SIG-M5 (cell line): ENCODE measurements around the gene GNRH2.
"Not testable (repeated sequence)": the region's sequence is repeated elsewhere in the genome, so short reads cannot be mapped to it uniquely, and the experiment has no call there.

ENCODE experiments used
- DNase-seq: peaks from one replicate; lab custom pipeline; 2025; lab: John Stamatoyannopoulos, UW

GNRH2 gene

GRCh38 chr20:3073251-3073643, 29.8 kb downstream of the GNRH2 start:
- DNase-seq: not testable (repeated sequence)

- no peak for DNase-seq
Observed at GRCh38 chr20:3074812-3075211, 31.4 kb downstream of the GNRH2 start.

- DNase-seq: not testable (repeated sequence)
Observed at GRCh38 chr20:3075315-3075714, 31.9 kb downstream of the GNRH2 start.

- no peak for DNase-seq
Observed at GRCh38 chr20:3077618-3078134, 34.3 kb downstream of the GNRH2 start.

GRCh38 chr20:3080939-3081388, 37.5 kb downstream of the GNRH2 start:
- DNase-seq: no peak

GRCh38 chr20:3081641-3082040, 38.2 kb downstream of the GNRH2 start:
- no peak for DNase-seq

- no peak for DNase-seq
Observed at GRCh38 chr20:3082306-3082951, 39.0 kb downstream of the GNRH2 start.

- DNase-seq: no peak
Observed at GRCh38 chr20:3082955-3083952, 39.8 kb downstream of the GNRH2 start.

GRCh38 chr20:3084283-3084985, 41.0 kb downstream of the GNRH2 start, which contains the start of gene AVP:
Gene AVP, minus strand, starts transcription at chr20:3084724. Its CDS starts 50 bp downstream, at chr20:3084674.
- no peak for DNase-seq

- no peak for DNase-seq
Observed at GRCh38 chr20:3084986-3085360, 41.6 kb downstream of the GNRH2 start.

- DNase-seq: no peak
Observed at GRCh38 chr20:3085571-3086072, 42.2 kb downstream of the GNRH2 start.

- DNase-seq: no peak
Observed at GRCh38 chr20:3088031-3088430, 44.6 kb downstream of the GNRH2 start.

GRCh38 chr20:3090565-3090964, 47.1 kb downstream of the GNRH2 start:
- DNase-seq: no peak

GRCh38 chr20:3092611-3093379, 49.4 kb downstream of the GNRH2 start:
- DNase-seq: no peak

- DNase-seq: peak; percentile 38
Observed at GRCh38 chr20:3093861-3094361, 50.5 kb downstream of the GNRH2 start.

GRCh38 chr20:3094848-3095629, 51.6 kb downstream of the GNRH2 start:
- no peak for DNase-seq
